ENCODE measurements around the gene SPRY1. TPM values are rescaled to one million over a fixed set of nuclear protein-coding genes. Genes with fewer than 3 reads are reported as not detected.

SPRY1 gene
- total RNA-seq, 4 donors from 2014 or later, result 103 to 136 (median 136) TPM

DNA sequence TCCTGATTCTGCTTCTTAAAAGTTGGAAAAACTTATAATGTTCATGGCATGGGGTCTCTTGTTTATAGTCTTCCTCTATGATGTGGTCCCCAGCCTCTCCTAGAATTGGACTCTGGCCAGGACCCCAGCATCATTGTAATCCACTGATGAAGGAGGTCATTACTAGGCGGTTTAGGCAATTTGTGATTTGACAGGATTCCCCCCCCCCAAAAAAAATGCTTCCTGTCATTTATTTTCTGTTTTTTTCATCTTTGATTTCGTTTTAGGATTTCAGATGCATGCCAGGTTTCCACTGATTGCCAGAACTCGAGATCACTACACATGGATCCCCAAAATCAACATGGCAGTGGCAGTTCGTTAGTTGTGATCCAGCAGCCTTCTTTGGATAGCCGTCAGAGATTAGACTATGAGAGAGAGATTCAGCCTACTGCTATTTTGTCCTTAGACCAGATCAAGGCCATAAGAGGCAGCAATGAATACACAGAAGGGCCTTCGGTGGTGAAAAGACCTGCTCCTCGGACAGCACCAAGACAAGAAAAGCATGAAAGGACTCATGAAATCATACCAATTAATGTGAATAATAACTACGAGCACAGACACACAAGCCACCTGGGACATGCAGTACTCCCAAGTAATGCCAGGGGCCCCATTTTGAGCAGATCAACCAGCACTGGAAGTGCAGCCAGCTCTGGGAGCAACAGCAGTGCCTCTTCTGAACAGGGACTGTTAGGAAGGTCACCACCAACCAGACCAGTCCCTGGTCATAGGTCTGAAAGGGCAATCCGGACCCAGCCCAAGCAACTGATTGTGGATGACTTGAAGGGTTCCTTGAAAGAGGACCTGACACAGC lies 4.9 kb downstream of the SPRY1 start:
- peaks cover 7 to 49% (median 36%) of the 10 kb centered on the region in 4 donors for H3K4me1 ChIP-seq
- TF ChIP-seq, protein P1, sequence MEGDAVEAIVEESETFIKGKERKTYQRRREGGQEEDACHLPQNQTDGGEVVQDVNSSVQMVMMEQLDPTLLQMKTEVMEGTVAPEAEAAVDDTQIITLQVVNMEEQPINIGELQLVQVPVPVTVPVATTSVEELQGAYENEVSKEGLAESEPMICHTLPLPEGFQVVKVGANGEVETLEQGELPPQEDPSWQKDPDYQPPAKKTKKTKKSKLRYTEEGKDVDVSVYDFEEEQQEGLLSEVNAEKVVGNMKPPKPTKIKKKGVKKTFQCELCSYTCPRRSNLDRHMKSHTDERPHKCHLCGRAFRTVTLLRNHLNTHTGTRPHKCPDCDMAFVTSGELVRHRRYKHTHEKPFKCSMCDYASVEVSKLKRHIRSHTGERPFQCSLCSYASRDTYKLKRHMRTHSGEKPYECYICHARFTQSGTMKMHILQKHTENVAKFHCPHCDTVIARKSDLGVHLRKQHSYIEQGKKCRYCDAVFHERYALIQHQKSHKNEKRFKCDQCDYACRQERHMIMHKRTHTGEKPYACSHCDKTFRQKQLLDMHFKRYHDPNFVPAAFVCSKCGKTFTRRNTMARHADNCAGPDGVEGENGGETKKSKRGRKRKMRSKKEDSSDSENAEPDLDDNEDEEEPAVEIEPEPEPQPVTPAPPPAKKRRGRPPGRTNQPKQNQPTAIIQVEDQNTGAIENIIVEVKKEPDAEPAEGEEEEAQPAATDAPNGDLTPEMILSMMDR (IDR thresholded peaks at IDR 0.05), result no peak
- TF ChIP-seq POLR2A (IDR thresholded peaks at IDR 0.05; ENCODE audit: low read depth), result no peak
- no peak for TF ChIP-seq POLR2AphosphoS5 (IDR thresholded peaks at IDR 0.05)
- no peak for TF ChIP-seq EP300 (IDR thresholded peaks at IDR 0.05)
- peak overlapping the region; percentile 88 to 94 (median 92) for H3K4me3 ChIP-seq
- 53% methylated on average over 9 of the region's 9 CpGs for WGBS
- intact Hi-C loops (cut with DNase I), result loop anchor here (5.0 kb wide), 1 partner anchor 711 kb away; no protein-coding TSS in a partner anchor
- no peaks in the 10 kb centered on the region for H3K9me3 ChIP-seq
- peaks cover 8 to 86% (median 16%) of the 10 kb centered on the region in 4 donors for H3K36me3 ChIP-seq
- peak overlapping the region; percentile 92 to 95 (median 94) for H3K27ac ChIP-seq (replicated peaks in 1 of 4)
- DNase-seq (ENCODE audit: extremely low spot score), result no peak
- no peaks in the 10 kb centered on the region for H3K27me3 ChIP-seq

DNA sequence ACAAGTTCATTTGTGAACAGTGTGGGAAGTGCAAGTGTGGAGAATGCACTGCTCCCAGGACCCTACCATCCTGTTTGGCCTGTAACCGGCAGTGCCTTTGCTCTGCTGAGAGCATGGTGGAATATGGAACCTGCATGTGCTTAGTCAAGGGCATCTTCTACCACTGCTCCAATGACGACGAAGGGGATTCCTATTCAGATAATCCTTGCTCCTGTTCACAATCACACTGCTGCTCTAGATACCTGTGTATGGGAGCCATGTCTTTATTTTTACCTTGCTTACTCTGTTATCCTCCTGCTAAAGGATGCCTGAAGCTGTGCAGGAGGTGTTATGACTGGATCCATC lies 5.5 kb downstream of the SPRY1 start:
- no peak for TF ChIP-seq POLR2A (IDR thresholded peaks at IDR 0.05; ENCODE audit: low read depth)
- TF ChIP-seq, protein P1 (IDR thresholded peaks at IDR 0.05), result no peak
- DNase-seq (ENCODE audit: extremely low spot score), result no peak
- Histone ChIP-seq H3K4me3 (peak overlapping the region; percentile 88 to 94 (median 92)), H3K36me3 (peaks cover 8 to 92% (median 16%) of the 10 kb centered on the region in 4 donors), H3K27ac (replicated peaks in 1 of 4) (peak overlapping the region; percentile 92 to 95 (median 94)), H3K9me3 (no peaks in the 10 kb centered on the region), H3K27me3 (no peaks in the 10 kb centered on the region), H3K4me1 (peaks cover 7 to 55% (median 36%) of the 10 kb centered on the region in 4 donors)
- 69% methylated on average over 3 of the region's 3 CpGs for WGBS
- intact Hi-C loops (cut with DNase I), result loop anchor here (5.0 kb wide), 1 partner anchor 710 kb away; no protein-coding TSS in a partner anchor

DNA sequence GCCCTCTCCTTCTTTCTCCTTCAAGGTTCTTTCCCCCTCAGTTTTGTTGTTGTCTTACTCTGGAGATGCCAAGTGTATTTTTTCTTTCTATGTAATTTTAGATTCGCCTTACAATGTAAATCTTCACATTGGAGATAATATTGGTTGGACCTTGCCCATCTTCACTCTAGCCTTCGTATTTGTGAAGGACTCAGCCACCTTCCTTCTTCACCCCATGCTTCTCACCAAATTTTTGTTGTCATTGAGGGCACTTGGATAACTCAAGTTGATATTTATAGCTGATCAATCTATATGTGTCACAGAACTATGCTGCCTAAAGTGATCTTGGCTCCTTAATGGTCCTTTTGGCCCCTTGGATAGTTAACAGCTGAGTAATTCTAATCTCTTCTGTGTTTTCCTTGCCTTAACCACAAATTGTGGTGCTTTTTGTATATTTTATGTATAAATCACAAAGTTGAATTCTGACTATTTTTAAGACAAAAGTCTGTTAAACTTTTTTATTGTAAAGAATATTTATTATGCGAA lies 6.5 kb downstream of the SPRY1 start:
- no peak for DNase-seq (ENCODE audit: extremely low spot score)
- H3K36me3 ChIP-seq, result peaks cover 8 to 93% (median 16%) of the 10 kb centered on the region in 4 donors
- intact Hi-C loops (cut with DNase I), result loop anchor here (5.0 kb wide), 1 partner anchor 709 kb away; no protein-coding TSS in a partner anchor
- H3K4me1 ChIP-seq, result peaks cover 7 to 56% (median 36%) of the 10 kb centered on the region in 4 donors
- H3K9me3 ChIP-seq, result no peaks in the 10 kb centered on the region
- peak overlapping the region; percentile 88 to 94 (median 92) for H3K4me3 ChIP-seq
- TF ChIP-seq, protein P1 (IDR thresholded peaks at IDR 0.05), result no peak
- no peak for TF ChIP-seq EP300 (IDR thresholded peaks at IDR 0.05)
- no peak for TF ChIP-seq POLR2A (IDR thresholded peaks at IDR 0.05; ENCODE audit: low read depth)
- TF ChIP-seq POLR2AphosphoS5 (IDR thresholded peaks at IDR 0.05), result no peak
- H3K27ac ChIP-seq (replicated peaks in 1 of 4), result peak overlapping the region; percentile 1 to 95 (median 94)
- 81% methylated on average over 3 of the region's 3 CpGs for WGBS
- H3K27me3 ChIP-seq, result no peaks in the 10 kb centered on the region

DNA sequence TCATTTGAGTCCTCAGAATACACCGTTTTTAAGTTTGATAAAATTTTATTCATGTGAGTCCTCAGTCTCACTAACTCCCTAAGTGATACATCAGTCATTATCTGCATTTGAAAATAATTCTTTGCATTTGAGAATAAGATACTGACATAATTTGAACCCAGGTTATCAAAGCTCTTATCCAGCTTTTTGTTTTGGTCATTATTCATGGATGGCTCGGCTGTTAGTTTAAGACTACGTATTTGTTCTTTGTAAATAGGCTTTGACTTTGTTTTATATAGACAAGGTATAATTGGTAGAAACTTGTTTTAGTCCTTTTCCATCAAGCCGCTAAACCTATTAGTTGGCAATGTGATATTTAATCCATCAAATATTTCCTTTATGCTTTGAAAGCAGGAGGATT lies 7.9 kb downstream of the SPRY1 start:
- DNase-seq (ENCODE audit: extremely low spot score), result no peak
- H3K9me3 ChIP-seq, result no peaks in the 10 kb centered on the region
- no peaks in the 10 kb centered on the region for H3K27me3 ChIP-seq
- TF ChIP-seq EP300 (IDR thresholded peaks at IDR 0.05) (no peak), POLR2A (IDR thresholded peaks at IDR 0.05; ENCODE audit: low read depth) (no peak), POLR2AphosphoS5 (IDR thresholded peaks at IDR 0.05) (no peak)
- TF ChIP-seq, protein P1 (IDR thresholded peaks at IDR 0.05), result no peak
- intact Hi-C loops (cut with DNase I), result loop anchor here (5.0 kb wide), 1 partner anchor 708 kb away; no protein-coding TSS in a partner anchor
- peak overlapping the region; percentile 6 to 95 (median 67) for H3K27ac ChIP-seq (replicated peaks in 1 of 4)
- peak overlapping the region; percentile 88 to 94 (median 92) for H3K4me3 ChIP-seq
- peaks cover 8 to 83% (median 14%) of the 10 kb centered on the region in 4 donors for H3K36me3 ChIP-seq
- 79% methylated on average over 4 of the region's 4 CpGs for WGBS
- H3K4me1 ChIP-seq, result peaks cover 7 to 56% (median 38%) of the 10 kb centered on the region in 4 donors

All from esophagus muscularis mucosa (tissue), 4 donors.